Coronary artery (tissue), 2 donors: ENCODE data around the gene CORO7.

Experiments used
- DNase-seq: peaks from one replicate; pipeline ENCODE4 v3.0.0-alpha.2; 2017; ENCODE audit warnings: low spot score
- H3K27ac ChIP-seq, 2 donors: fragments of 200-600 bp; sonication (generic); one replicate each; pipeline ENCODE4 v1.5.1; 2016 to 2019
- H3K4me3 ChIP-seq: fragments of 200-600 bp; sonication (generic); 2 replicates; pipeline ENCODE4 v1.5.1; 2016; ENCODE audit warnings: mild to moderate bottlenecking, moderate library complexity
- CTCF ChIP-seq: fragments of 200-600 bp; sonication (generic); IDR thresholded peaks from one replicate; pipeline ENCODE4 v1.5.1; 2019; ENCODE audit warnings: antibody characterized with exemption

CORO7 gene

GRCh38 chr16:4309833-4310266 lies 106.5 kb downstream of the CORO7 start:
- Histone ChIP-seq H3K27ac (peak overlapping the region in 1 of 2 donors; percentile 73), H3K4me3 (no peak overlapping the region)
- no peak for TF ChIP-seq CTCF
- no peak for DNase-seq

DNA sequence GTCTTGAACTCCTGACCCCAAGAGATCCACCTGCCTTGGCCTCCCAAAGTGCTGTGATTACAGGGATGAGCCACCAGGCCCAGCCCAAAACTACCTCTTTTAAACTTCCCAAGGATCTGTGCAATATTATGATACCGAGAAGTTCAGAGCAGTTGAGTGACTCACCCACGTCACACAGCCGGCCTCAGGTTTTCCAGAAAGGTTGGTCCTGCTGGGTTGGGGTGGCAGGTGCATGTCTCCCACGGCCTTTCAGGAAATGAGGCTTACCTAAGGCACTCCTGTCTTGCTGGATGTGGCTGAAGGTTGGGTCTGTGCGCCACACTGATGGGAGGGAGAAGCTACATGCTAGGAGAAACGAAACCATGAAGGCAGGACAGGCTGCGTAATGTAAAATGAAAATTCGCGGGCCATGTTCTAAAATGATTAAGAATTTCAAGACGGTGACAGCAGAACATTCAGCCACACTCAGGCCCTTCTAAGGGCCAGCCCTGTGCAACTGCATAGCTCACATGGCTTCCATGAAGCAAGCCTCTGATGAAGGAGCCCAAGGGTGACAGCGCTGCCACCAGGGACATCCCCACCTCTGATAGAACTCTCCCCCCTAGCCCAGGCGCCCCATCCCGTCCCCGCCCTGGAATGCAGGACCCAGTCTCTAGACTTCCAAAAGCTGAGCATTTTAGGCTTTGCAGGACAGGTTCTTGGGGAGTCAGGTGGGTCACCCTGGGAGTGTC lies 107.1 kb downstream of the CORO7 start:
- no peak for TF ChIP-seq CTCF
- no peak for DNase-seq
- no peak overlapping the region for H3K4me3 ChIP-seq
- peak overlapping the region in 1 of 2 donors; percentile 73 for H3K27ac ChIP-seq

DNA sequence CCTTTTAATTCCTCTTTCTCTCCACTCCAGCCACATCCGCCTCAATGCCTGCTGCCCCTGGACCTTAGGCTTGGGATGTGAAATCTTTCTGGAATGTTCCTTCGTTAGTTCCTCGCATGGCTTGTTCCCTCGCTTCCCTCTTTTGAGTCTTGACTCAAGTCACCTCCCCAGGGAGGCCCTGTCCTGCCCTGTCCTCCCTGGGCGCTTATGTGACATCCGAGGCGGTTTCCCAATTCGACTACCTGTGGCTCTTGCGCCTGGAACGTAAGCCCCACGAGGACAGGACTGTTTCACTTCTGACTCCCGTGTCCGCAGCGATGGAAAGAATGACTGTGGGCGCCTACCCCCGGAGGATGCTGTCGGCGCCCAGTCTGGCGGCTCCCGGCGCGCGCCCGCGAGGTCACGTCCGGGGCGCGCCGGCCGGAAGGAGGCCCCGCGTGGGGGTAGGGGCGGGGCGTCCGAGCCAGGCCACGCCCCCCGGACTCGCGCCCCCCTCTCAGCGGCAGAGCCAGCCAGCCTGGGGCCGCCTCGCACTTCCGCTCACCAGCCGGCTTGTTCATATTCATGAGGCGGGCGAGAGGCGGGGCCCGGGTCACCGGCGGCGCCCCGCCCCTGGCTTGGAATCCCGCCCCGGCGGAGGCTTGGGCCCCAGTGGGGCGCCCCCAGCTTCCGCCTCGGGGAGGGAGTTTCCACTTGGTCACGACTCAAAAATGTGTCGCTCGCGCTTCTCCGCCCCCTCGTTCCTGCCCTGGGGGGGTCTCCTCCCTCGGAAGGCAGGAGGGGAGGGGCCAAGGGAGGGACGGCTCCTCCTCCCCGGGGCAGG lies 109.0 kb downstream of the CORO7 start:
- H3K4me3 ChIP-seq = peak overlapping the region; percentile 68
- peak; percentile 96 for DNase-seq
- TF ChIP-seq CTCF = no peak
- H3K27ac ChIP-seq = peak overlapping the region; percentile 80 to 87

GRCh38 chr16:4306470-4307214 lies 109.8 kb downstream of the CORO7 start:
- no peak for TF ChIP-seq CTCF
- Histone ChIP-seq H3K4me3 (peak overlapping the region; percentile 68), H3K27ac (peak overlapping the region; percentile 80 to 87)
- no peak for DNase-seq
